GM11168 (cell line): Measurements from ENCODE around the gene ACSF3.

Experiments
- in situ Hi-C: fragments of 300-500 bp; cut with MboI; formaldehyde crosslinking; loops from one replicate; pipeline ENCODE4 v1.12.0; 2022; ENCODE audit warnings: low sequenced_read_pairs; ENCODE audit not compliant: unreplicated experiment

The ACSF3 gene

DNA sequence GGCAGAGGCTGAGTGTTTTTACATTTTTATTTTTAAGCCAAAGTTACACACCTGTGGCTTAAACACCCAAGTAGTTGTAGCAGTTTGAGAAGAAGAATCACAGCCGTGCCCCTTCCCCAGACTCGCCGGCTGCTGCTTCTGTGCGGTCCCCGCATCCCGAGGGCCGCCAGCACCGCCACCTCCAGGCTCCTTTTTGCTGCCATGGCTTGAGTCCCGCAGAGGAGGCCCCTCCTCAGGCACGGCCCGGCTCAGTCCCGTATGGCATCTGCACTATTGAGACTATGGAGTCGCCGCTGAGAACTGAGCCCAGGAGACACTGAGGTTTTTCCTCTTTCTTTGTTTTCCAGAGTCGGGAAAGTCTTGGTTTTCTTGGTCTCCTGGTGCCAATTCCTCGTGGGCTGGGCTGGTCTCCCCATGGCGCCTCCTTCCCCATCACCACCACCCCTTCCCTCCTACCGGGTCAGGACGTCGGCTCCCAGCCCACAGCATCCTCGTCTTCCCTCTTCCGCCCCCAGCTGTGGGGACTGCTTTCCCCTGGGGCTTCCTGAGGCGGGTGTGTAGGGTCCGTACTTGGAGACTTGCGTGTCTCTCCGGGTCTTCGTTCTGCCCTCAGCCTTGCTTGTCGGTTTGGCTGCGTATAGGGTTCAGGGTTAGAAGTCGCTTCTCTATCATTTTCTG lies 45.3 kb downstream of the ACSF3 start:
- in situ Hi-C loops = no loop called here

DNA sequence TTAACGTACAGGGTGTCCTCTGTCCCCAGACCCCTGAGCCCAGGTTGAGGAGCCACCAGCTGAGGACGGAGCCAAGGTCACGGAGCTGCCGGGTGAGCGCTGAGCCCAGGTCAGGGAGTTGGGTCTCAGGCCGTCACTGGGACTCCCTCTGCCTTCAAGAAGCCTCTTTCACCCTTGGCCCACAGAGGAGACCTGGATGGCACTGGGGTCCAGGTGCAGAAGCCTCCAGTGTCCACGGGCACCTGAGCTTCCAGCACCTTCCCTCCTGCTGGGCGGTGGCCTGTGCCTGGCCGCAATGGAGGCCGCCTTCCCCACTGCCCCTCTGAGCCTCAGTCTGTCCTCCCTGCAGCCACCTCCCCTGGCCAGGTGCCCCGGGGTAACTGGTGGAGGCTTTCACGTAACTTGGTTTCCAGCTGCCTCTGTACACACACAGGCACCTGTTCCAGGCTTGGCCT lies 46.3 kb downstream of the ACSF3 start:
- in situ Hi-C loops = no loop called here

DNA sequence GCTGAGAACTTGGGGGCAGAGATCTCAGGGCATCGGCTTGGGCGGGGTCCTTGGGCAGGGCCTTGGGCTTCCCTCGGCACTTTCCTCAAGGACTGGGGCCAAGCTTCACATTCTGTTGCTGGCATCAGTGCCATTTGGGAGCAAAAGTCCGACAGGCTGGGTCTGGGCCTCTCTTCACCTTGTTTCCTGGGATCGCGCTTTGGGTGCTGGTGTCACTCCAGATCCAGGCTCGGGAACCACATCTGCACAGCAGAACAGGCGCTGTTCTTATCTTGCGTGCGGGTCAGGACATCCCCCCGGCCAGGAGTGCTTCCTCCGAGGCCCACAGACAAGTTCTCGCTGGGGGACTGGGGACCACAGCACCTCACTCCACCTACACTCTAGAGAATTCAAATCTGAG lies 46.7 kb downstream of the ACSF3 start:
- in situ Hi-C loops = no loop called here

DNA sequence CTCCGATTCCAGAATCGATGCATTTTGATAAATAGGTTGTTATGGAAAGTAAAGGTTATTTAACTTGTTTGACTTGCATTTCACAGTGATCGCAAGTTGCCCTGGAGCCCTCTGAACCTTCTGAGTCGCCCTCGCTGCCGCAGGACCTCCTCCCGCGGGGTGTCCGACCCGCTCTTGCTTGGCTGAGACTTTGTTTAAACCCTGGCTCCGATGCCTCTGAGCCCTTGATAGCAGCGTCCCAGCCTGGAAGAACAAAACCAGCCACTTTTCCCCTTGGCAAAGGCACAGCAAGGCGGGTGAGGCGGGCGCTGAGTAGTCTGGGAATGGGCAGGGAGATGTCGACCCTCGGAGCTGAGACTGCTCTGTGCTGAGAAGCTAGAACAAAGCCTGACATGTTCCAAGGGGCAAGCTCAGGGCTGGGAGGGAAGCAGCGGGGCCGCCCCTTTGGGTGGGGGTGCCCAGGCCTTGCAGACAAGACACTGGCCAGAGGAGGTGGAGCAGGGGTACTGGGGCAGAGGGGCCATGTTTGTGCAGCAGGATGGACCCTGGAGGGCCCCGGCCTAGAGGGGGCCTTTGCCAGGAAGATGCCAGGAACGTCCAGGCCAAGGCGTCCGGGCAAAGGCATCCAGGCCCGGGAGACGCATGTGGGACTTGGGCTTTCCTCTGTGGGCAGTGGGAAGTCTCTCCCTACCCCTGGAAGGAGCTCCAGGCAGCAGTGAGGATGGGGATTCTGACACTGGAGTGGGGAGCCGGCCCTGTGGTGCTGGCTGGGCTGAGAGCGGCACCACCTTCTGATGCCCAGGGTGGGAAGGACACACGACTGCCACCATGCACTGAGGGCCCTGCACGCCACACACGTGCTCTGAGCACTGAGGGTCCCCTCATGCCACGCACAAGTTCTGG lies 47.6 kb downstream of the ACSF3 start:
- in situ Hi-C loops = no loop called here

DNA sequence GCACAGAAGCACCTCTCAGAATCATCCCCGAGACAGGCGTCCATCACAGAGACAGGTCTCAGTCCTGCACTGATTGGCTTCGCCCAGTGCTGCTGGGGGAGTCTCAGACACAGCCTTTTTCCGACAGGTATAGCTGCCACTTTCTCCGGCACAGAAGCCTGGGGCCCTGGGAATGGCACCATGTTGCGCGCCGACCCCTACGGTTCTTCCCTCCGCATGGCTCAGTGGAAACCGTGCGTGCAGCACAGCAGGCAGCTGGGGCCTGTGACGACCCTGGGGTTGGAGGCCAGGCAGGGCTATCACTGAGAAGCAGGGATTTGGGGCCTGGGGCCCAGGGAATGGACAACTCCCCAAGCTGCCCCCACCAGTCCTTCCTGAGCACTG lies 48.2 kb downstream of the ACSF3 start:
- in situ Hi-C loops = no loop called here

DNA sequence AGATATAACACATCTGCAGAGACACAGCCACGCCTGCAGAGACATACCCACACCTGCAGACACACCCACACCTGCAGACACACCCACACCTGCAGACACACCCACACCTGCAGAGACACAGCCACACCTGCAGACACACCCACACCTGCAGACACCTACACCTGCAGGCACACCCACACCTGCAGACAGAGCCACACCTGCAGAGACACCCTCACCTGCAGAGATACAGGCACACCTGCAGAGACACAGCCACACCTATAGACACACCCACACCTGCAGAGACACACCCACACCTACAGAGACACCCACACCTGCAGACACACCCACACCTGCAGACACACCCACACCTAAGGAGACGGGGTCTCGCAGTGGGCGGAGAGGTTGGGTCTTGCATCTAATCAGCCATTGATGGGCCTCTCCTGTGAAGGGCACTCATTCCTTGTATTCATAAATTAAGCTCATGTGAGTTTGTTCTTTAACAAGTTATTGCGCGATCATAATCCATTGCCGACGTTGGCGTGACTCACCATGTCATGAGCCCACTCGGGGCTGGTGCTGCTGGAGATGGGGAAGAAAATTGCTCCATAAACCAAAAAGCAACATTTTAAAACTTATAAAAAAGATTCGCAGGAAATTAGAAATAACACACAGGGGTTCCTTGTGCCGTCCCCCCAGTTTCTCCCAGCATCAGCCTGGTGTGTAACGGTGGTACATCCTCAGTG lies 49.0 kb downstream of the ACSF3 start:
- in situ Hi-C loops = no loop called here

DNA sequence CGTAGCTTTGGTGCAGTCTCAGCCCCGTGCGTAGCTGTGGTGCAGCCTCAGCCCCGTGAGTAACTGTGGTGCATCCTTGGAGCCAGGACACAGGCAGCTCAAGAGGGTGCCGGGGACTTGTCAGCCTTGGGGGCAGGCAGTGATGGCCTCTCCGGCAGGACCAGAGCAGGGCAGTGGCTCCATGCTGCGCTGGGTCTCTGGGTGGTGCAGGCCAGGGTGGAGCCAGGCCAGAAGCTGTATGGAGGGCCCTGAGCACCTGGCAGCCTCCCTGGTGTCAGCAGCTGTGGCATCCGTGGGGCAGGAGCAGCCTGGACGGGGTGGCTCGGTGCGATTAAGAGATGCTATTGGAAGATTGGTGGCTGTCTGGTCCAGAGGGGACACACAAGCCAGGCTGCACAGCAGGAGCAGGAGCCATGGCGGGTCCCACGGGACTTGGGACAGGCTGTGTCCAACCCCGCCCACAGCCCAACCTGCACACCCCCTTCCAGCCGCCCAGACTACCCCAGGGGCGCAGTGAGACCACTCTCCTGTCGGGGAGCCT lies 49.6 kb downstream of the ACSF3 start:
- in situ Hi-C loops = no loop called here

DNA sequence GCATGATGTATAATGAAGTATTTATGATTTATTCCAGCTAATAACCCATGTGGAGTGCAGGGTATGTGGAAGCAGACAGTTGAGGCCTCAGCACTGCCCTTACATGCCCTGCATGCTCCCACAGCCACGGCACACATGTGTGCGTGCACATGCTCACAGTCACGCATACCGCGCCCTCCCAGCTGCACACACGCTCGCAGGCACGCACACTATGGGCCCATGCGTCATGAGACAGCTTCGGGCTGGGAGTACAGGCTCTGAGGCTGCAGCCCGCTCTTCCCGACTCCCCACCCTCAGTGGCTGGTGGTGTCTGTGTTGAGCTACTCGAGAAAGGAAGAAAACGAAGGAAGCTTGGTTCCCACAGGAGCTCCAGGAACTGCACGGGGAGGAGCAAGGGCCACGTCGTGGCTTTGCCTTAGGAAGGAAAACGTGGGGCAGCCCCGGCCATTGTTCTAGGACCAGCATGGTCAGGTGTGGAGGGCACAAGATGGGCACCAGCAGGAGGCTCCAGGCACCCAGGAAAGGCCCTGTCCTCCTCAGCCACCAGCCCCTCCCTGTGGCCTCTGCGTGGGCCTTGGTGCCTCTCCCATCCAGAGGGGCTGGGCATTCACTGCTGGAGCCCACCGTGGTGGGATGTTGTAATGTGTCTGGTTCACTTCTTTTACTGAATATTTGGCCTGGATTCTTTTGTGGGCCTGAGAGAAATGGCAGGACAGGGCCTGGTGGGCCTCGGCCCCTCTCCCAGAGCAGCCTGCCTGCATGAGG lies 50.4 kb downstream of the ACSF3 start:
- in situ Hi-C loops = no loop called here

DNA sequence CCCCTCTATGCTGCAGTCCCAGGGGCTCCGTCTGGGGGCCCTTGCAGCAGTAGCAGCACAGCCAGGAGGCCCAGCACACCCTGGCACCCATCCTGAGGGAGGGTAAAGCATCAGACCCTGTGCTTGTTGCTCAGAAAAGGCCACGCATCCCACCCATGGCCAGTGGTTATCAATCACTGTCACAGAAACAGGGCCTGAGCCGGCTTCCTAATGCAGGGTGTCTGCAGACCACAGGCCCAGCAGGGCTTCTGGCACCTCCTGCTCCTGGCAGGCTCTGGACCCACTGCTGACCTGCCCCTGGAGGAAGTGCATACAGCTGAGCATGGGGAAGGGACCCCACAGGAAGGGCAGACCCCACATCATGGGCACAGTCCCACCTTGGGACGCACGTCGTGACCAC lies 51.0 kb downstream of the ACSF3 start:
- in situ Hi-C loops = no loop called here

DNA sequence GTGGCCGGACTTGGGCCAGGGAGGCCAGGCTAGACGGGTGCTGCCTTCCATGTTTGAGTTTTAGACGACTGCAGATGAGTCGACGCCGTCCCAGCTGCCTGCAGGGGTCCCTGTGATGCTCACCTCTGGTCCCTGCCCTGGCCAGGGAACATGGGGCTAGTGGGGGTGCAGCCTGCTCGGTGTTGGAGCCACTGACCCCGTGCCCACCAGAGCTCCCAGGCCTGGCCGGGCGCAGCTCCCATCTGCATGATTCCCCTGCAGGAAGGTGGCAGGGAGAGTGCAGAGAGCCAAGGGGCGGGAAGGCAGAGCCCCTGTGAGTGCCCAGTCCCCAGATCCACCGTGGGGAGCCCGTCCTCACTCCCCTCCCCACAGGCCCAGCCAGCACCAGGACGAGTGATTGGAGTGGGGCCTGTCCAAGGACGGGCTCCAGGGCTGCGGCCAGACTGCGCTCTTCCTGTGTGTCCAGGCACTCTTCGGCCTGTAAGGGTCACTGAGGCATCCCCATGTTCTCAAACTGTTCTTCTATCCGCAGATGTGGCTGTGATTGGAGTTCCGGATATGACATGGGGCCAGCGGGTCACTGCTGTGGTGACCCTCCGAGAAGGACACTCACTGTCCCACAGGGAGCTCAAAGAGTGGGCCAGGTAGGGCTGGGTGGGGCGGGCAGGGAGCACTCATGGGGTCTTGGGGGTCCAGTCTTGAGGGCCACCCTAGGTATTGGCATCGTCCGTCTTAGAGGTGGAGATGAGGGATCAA lies 51.9 kb downstream of the ACSF3 start:
- in situ Hi-C loops = no loop called here

DNA sequence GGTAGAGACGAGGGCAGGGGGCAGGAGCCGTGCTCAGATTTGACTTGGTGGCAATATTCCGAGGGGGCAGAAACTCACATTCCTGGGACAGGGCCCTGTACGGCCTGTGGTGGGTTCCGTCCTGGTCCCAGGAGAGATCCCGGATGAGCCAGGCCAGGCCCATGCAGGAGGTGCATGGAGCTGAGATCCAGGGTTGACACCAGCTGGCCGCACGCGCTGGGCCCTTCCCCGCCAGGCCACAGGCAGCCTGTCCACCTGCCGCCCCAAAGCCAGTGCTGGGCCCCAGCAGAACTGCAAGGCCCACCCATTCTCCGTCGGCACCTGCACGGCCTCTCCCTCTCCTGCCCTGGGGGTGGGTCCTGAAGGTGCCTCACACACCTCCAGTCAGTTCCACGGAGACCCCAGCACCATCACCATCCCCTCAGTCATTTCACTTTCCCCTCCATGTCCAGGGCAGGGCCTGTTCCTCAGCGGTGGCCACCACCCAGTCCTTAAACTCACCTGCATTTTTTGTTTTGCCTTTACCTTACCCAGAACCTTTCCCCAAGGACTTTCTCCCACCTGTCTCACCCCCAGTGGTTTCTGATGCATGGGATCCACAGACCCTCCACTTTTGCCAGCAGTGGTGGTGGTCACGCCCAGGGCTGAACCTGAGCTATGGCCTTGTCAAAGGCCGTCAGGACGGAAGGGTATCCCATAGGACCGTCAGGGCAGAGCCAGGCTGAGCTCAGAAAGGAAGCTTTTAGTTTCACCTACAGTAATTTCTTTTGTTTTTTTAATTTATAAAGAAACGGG lies 52.8 kb downstream of the ACSF3 start:
- in situ Hi-C loops = no loop called here

DNA sequence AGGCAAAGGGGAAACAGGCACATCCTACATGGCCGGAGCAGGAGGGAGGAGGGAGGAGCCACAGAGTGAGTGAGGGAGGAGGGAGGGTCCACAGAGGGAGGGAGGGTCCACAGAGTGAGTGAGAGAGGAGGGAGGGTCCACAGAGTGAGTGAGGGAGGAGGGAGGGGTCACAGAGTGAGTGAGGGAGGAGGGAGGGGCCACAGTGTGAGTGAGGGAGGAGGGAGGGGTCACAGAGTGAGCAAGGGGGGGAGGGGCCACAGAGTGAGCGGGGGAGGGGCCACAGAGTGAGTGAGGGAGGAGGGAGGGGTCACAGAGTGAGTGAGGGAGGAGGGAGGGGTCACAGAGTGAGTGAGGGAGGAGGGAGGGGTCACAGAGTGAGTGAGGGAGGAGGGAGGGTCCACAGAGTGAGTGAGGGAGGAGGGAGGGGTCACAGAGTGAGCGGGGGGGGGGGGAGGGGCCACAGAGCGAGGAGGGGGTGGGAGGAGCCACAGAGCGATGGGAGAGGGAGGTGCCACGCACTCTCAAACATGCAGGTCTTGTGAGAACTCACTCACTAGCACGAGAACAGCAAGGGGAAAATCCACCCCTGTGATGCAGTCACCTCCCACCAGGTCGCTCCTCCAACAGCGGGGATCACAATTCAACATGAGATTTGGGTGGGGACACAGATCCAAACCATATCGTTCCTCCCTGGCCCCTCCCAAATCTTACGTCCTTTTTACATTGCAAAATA lies 53.6 kb downstream of the ACSF3 start:
- in situ Hi-C loops = no loop called here

DNA sequence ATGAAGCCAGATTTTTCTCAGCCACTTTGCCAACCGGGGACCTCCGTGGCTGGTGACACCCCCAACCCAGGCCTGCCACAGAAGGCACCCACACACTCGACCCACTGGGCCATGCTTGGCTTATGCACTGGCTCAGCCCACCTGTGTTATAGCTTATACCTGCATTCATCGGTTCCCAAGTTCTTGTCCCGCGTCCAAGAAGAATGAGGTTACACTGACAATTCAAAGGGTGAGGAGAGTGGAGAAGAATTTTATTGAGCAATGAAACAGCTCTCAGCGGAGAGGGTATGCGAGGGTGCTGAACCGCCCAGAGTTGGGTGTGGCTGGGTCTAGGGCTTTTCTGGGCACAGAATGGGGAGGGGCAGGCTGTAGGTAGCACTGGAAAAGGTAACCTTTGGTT lies 55.7 kb downstream of the ACSF3 start:
- in situ Hi-C loops = no loop called here

DNA sequence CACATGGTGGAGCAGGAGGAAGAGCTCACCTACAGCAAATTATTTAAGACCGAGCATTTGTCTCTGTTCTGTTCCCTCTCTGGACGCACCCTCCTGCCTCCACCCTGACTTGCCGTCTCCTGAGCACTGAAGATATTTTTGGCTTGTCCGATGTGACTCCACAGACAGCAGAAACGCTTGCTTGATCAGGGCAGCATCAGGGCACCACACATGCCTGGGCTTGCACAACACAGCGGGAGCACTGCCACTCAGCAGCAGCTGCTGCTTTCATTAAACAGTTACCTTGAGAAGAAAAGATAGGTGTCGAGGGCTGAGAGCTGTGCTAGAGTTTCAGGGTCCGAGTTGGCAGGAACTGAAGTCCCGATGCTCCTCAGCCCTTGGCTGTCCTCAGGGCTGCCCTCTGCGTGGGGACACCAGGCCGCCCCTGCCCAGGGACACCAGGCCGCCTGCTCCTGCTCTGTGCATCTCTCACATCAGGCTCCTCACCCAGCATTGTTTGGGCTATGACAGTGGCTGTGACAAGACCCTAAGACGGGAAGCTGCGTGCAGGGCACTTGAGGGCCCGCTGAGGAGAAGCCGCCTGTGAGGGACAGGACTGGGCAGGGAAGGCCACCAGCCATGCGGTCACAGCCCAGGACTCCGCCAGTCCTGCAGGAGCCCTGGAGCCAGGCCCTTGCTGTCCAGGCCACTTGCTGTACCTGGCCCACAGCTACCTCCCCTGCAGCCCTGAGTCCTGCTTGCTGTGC lies 56.6 kb downstream of the ACSF3 start:
- in situ Hi-C loops = no loop called here

DNA sequence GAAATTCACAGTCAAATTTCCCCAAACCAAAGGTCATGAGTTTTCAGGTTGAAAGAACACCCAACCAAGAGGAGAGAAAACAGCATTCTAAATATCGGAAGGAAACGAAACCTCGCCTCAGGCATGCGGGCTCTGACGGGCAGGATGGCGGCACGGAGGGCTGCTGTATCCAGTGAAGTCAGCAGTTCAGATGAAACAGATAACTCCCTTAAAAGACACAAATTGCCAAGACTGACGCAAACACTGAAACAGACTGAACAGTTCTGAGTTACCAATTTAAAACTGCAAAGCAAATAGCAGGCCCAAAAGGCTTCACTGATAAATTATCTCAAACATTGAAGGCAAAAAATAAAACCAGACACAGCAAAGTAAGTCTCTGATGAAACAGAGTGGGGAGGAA lies 57.3 kb downstream of the ACSF3 start:
- in situ Hi-C loops = no loop called here

DNA sequence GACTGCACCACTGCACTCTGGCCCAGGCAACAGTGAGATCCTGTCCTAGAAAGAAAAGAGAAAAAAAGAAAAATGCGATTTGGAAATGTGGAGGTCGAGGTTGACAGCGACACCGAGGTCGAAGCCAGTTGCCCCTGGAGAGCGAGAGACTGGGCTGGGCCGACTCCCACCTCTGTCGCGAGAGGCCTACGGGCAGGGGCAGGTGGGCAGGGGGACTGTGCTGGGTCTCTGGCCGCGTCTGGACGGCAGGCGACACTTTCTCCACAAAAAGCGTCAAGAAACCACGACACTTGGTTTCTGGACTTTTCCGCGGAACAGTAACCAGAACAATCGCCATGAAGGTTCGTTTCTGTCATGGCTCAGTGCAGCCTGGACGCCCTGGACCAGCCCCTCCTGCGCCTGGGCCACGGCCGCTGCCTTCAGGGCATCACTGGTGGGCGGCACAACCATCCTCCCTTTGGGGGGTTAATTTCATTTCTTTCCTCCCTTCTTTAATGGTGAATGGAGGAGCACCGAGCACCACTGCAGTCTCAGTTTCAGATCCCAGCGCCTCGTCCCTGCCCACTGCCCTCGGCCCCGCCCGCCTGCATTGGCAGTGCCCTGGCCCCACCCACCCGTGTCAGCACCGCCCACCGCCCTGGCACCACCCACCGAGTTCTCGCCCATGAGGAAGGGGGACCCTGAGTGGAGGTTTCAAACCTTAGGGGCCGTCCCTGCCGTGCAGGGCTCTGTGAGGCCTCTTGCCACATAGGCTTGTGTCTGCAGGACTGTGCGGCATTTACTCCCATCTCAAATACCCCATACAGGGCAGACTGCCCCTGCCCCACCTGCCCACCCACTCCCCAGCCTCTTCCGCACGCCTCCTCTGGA lies 59.4 kb downstream of the ACSF3 start:
- in situ Hi-C loops = no loop called here
